GM19035 (cell line): ENCODE results near the gene RTN3.
"Not testable (repeated sequence)": the region's sequence is repeated elsewhere in the genome, so short reads cannot be mapped to it uniquely, and the experiment has no call there.

ENCODE experiments used
- ATAC-seq: cut with Tn5 transposase; IDR thresholded peaks from one replicate; pipeline ENCODE4 v1.9.1; 2021; ENCODE audit not compliant: unreplicated experiment

Gene RTN3, protein sequence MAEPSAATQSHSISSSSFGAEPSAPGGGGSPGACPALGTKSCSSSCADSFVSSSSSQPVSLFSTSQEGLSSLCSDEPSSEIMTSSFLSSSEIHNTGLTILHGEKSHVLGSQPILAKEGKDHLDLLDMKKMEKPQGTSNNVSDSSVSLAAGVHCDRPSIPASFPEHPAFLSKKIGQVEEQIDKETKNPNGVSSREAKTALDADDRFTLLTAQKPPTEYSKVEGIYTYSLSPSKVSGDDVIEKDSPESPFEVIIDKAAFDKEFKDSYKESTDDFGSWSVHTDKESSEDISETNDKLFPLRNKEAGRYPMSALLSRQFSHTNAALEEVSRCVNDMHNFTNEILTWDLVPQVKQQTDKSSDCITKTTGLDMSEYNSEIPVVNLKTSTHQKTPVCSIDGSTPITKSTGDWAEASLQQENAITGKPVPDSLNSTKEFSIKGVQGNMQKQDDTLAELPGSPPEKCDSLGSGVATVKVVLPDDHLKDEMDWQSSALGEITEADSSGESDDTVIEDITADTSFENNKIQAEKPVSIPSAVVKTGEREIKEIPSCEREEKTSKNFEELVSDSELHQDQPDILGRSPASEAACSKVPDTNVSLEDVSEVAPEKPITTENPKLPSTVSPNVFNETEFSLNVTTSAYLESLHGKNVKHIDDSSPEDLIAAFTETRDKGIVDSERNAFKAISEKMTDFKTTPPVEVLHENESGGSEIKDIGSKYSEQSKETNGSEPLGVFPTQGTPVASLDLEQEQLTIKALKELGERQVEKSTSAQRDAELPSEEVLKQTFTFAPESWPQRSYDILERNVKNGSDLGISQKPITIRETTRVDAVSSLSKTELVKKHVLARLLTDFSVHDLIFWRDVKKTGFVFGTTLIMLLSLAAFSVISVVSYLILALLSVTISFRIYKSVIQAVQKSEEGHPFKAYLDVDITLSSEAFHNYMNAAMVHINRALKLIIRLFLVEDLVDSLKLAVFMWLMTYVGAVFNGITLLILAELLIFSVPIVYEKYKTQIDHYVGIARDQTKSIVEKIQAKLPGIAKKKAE

DNA sequence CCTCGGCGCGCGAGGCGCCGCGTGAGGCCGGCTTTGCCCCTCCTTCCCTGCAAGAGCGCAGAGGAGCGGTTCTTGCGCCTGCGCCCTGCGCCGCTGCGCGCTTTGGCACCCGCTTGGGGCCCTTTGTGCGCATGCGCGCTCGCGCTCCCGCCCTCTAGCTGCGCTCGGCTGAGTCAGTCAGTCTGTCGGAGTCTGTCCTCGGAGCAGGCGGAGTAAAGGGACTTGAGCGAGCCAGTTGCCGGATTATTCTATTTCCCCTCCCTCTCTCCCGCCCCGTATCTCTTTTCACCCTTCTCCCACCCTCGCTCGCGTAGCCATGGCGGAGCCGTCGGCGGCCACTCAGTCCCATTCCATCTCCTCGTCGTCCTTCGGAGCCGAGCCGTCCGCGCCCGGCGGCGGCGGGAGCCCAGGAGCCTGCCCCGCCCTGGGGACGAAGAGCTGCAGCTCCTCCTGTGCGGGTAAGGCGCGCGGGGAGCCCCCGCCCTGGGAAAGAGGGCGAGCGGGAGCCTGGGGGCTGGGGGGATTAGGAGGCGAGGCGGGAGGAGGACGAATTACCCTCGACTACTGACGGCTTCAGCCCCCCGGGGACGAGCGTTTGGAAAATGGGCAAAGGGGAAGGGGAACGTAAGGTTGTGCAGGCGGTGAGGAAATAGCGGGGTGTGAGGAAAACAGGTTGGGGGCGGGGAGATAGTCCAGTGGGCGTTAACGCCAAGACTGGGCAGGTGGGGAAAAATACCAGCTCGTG is at the start of gene RTN3:
TSS of gene RTN3 (plus strand) at position 180 of the 745 bp plus-strand sequence. CDS start at position 317, 137 bp downstream.
- ATAC-seq = peak; percentile 89

DNA sequence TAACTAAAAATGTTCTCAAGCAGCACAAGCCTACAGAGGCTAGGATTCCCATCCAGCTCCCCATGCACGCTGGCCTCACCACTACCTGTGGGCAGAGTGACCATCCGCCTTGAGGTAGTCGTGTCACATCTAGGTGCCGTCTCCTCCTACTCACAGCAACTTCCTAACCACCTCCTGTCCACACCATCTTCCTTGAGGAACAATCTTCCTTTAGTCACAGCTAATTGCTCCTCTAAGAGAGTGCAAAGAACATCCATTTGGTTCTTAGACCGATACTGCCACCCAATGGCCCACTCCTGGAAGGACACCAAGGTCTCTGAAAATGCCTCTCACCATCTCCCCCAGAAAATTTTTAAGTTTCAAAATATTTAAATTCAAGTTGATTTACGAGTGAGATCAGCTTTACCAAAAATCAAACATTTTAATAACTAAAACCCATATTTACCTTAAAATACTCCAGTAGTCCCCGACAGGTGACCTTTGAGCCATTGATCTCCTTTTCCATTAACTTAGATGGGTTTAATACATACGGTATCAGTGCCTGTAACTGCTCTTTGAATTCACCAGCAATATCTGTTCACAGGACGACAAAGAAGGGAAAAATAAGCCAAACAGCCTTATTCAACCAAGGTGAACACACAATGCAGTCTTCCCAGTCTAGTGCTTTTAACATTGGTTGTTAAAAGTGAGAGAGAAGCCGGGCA is 45.4 kb upstream of the RTN3 start:
- peak; percentile 51 for ATAC-seq

DNA sequence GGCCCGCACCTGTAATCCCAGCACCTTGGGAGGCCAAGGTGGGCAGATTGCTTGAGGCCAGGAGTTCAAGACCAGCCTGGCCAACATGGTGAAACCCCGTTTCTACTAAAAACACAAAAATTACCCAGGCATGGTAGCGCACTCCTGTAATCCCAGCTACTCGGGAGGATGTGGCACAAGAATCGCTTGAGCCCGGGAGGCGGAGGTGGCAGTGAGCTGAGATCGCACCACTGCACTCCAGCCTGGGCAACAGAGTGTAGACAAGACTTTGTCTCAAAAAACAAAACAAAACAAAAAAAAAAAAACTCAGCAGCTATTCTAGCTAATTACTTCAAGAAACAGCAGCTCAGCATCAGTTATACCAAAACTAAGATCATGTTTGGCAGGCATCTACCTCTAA is 42.9 kb upstream of the RTN3 start:
- ATAC-seq = not testable (repeated sequence)

DNA sequence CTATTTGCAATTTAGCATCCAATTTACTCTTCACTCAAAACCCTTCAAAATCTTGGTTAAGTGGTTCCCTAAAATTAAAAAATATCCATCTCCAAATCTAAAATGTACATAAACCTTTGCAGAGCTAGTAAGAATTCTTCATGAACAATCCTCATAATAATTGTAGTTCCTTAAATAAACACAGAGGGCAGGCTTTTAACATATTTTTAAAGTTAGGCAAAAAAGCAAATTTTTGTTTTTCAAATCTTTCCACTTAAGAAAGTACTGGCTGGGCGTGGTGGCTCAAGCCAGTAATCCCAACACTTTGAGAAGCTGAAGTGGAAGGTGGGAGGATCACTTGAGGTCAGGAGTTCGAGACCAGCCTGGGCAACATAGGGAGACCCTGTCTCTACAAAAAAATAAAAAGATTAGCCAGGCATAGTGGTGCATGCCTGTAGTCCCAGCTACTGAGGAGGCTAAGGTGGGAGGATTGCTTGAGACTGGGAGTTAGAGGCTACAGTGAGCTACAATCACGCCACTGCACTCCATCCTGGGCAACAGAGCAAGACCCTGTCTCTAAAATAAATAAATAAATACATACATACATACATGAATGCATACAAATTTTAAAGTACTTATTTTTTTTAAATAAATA is 42.0 kb upstream of the RTN3 start:
- ATAC-seq = no peak

DNA sequence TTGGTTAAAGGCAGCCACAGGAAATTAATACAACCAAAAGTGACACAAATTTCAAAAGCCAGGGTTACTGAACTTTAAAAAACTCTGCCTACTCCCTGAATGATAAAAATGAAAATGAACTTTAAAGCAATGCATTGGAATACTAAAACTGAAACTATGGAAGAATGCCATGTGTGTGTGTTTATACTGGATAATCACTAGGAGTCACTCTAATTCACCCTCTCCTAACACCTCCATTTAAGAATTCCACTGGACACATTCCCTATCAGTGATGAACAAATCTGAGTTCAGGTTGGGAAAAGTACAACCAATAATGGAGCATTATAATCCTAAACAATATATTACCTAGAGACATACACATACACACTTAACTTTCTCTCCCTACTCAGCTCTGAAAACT is 39.6 kb upstream of the RTN3 start:
- ATAC-seq = no peak

DNA sequence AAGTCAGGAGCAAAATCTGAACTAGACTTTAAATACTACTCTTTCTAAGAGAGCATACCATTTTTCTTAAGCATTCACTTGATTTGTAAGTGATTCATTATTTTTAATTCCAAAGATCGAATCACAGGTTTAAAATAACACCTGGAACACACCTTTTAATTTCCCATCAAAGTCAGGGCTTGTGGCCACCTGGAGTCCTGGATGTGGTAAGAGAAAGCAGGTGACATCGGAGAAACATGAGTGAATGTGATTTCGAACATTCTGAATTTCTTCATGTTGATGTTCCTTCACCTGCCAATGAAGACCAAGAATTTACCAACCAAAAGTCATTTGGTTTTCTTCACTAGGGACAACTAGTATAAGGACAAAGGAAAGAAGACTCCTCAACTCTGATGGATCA is 38.1 kb upstream of the RTN3 start:
- ATAC-seq = no peak

DNA sequence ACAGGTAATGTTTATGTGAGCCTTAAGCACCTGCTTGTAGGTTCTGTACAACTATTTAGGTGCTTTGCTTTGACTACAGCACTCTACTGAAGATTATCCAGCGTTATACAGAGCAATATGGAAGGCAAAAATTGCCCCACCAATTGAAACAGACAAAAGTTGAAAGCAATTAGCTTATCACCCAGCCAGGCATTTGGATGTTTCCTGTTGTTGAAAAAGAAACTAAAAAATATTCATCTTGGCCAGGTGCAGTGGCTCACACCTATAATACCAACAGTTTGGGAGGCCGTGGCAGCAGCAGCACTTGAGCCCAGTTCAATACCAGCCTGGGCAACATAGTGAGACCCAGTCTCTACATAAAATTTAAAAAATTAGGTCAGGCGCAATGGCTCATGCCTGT is 28.6 kb upstream of the RTN3 start:
- no peak for ATAC-seq

DNA sequence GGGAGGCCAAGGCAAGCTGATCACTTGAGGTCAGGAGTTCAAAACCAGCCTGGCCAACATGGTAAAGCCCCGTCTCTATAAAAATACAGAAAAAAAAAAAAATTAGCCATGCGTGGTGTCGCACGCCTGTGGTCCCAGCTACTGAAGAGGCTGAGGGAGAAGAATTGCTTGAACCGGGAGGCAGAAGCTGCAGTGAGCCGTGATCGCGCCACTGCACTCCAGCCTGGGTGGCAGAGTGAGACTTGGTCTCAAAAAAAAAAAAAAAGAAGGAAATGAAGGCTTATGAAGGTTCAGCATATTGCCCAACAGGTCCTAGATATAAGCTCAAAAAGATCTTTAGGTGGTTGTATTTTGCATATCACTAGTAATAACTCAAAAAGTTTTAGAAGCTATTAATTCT is 20.3 kb upstream of the RTN3 start:
- ATAC-seq = no peak

DNA sequence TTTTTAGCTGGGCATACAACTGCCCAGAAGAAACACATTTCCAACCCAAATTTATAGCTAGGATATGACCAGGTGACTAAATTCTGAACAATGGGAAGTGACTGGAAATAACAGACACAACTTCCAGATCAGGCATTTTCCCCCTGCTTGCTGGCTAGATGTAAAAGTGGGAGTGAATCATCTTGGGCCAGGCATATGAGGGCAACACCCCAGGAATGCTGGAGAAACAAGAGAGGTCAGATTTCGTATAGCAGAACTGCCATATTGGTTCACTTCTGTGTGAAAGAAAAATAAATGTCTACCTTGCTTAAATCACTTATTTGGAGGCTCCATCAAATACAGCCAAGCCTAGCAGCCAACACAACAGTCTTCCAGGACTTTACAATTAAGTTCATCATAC is 17.5 kb upstream of the RTN3 start:
- ATAC-seq = no peak

DNA sequence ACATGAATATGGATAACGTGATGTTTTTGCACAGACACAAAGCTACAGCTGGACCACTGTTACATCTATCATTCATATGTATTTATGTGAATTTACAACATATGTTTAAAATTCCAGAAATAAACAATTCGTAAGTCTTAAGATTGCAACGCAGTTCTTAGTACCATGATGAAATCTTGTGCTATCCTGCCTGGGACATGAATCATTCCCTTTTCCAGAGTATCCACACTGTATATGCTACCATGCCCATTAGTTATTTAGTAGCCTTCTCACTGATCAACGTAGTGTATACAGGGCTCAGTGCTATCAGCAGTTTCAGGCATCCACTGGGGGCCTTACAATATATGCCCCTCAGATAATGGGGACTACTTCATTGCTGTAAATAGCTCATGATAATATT is 14.4 kb upstream of the RTN3 start:
- no peak for ATAC-seq

DNA sequence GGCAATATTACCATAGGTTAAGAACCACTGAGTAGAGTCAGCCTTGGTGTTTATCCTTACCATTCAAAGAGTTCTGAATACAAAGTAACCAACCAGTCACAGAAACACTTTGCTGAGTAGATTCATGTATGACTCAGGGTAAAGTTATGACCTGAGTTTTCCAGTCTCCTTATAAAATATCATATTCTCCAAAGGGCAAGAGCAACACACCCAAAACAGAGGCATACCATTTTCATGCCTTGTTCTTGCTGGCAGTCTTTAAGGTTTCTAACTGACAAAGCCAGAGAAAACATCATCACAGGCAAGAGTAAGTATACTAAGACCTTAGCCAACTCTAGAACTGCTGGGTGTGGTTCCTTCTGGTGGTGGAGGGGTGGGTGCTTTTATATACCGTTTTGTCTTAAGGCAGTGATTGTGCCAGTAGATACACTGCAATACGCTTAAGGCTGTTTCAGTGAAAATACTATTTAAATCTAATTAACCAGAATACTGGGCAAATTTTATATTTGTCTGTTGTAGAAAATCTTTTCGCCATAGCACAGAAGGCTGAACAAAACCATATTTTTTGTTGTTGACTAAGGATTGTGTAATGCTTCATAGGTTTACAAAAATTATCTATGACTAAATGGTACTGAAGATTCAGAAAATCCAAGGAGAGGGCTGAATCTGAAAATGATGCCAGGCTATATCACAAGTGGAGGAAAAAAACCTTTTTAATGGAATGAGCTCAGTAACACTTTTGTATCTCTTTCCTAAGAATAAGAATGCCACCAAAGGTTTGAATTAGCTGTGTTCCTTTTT is 13.1 kb upstream of the RTN3 start:
- no peak for ATAC-seq

DNA sequence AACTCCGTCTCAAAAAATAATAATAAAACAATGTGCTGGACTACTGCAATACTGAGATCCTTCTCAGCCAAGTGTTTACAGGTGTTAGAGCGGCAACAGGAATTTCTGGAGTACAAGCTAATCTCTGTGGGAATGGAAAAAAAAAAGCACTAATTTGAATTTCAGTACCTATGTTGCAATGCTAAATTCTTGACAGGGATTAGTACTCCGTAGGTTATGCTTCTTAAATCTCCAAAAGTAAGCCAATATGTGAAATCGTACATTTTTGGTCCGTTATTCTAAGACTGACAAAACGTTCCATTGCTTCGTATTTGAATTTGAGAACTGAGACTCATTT is 11.2 kb upstream of the RTN3 start:
- ATAC-seq = no peak

DNA sequence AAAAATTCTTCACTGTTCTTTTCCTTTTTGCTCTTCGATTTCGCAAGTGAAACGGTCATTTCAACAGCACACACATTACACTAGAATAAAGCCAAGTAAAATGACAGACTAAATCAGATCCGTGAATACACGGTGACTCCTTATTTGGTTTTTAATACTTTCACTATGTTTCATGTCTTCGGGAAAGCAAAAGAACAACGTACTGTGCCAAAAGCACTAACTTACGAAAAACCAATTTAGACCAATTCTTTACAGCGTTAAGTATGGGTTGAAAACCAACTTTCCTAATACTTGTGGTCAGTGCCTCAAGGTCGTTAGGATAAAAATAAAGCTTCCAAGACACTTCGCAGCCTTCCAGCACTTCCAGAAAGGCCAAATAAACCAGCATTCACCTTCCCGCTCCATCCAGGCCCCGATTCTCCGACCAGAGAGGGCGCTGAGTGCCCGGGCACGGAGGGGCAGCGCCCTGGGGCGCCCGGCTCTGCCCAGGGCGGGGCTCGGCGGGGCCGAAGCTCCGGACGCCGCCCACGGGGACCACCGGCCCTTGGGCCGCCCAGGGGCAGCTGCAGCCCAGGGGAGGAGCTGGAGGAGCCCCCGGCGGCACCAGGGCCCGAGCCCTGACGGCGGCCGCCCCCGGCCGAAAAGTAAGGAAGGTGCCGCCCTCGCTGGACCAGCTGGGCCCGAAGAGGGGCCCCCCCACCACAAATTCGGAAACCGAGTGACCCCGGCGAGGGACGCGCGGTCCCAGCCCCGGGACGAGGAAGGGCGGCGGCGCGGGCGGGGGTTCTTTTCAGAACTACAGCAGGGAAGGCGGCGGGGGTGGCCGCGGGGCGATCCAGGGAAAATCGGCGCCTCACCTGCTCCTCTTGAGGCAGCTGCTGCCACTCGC is 10.6 kb upstream of the RTN3 start:
- ATAC-seq = peak; percentile 43

DNA sequence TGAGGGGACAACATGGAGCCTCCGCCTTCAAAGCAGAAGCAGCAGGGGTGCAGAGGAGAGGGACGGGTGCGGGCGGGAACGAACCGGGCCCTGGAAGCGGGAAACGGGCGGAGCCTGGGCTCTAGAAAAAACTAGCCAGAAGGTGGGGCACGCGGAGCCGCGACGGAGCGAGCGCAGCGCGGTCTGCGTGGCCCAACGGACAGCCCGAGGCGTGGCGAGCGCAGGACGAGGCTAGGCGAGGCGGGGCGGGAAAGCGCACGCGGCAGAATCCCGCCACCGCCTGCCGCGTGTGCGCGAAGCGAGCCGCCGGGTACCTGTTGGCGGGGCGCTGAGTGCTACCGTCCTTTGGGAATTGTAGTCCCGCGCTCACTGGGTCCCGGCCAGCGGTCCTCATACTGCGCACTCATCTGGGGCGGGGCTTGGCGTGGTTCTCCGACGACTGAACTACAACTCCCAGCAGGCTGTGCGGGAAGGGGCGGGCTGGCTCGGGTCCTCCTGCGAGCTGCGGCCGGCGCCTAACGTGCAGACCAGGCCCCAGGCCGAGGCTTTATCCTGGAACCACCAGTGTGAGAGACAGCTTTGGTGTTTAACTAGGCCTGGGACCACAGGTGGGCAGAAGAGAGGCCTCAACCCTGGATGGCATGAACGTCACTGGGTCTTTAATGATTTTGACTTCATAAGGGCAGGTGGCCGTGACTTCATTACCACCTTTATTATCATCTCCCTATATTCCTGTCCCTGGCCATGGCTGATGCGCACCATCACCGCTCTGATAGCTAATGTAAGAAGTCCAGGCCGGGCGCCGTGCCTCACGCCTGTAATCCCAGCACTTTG is 9.8 kb upstream of the RTN3 start, which contains the start of gene ATL3:
TSS of gene ATL3 (minus strand) at position 55 of the 834 bp plus-strand sequence. CDS start at position 14, 41 bp downstream.
- peak; percentile 92 for ATAC-seq

DNA sequence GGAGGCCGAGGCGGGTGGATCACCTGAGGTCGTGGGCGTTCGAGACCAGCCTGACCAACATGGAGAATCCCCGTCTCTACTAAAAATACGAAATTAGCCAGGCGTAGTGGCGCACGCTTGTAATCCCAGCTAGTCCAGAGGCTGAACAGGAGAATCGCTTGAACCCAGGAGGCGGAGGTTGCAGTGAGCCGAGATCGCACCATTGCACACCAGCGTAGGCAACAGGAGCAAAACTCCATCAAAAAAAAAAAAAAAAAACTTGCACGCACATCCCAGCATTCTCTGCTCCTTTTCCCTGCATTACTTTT is 9.2 kb upstream of the RTN3 start:
- ATAC-seq = no peak

DNA sequence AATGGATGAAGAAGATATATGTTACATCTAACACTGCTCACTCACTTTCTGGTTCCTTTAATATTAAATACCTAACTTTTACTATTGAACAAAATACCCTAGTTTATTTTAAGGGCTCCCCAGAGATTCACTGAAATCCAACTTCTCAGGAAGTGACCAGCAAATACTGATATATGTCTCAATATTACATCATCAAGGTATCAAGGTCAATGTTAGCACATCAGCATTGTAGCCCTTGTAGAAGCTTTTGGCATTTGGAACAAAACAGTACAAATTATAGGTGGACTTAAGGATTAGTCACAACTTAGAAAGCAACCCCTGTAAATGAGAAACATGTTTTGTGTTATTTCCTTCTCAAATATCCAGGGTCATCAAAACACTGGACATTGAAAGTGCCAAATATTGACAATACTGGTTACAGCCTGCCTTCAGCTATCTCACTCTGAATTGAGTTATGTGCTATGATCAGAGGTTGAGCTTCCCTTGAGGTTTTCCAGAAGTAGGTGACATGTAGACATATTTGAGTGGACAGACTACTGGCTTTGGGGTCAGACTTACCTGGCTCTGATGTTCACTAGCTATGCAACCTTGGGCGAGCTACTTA is 8.3 kb upstream of the RTN3 start:
- ATAC-seq = no peak

DNA sequence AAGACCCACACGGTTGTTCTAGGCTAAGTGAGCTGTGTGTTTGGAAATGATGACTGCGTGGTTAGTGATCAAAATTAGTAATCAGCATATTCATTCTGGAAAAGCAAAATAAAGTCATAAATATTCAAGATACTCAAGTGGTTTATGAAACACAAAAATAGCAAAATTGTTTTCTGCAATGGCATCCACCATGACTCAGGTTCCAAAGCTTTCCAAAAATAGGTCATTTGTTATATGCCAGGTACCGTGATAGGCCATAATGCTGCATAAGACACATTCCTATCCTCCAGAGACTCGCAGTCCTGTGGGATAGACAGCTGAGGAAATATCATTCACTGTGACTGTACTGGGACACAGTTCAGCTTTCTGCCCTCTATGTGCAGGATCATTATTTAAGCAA is 7.7 kb upstream of the RTN3 start:
- no peak for ATAC-seq
